HFFc6 (cell line): ENCODE results near the gene ZSWIM3. TPM values are rescaled to one million over a fixed set of nuclear protein-coding genes. Genes with fewer than 3 reads are reported as not detected.

Experiments
- DNase-seq: peaks from one replicate; pipeline ENCODE4 v3.0.0-alpha.2; 2018
- H3K27ac Mint-ChIP-seq: 2 replicates; pipeline ENCODE4 v1.8.0; 2020; ENCODE audit warnings: mild to moderate bottlenecking, mixed read lengths
- H3K27me3 Mint-ChIP-seq: 2 replicates; pipeline ENCODE4 v1.8.0; 2021; ENCODE audit warnings: mild to moderate bottlenecking, moderate library complexity, mixed read lengths; ENCODE audit not compliant: insufficient read depth
- H3K36me3 Mint-ChIP-seq: 2 replicates; pipeline ENCODE4 v1.8.0; 2021; ENCODE audit warnings: low read depth, mixed read lengths
- H3K4me1 Mint-ChIP-seq: 2 replicates; pipeline ENCODE4 v1.8.0; 2020; ENCODE audit warnings: low read depth, mixed read lengths
- H3K4me3 Mint-ChIP-seq: 2 replicates; pipeline ENCODE4 v1.8.0; 2020; ENCODE audit warnings: mild to moderate bottlenecking, moderate library complexity, mixed read lengths
- H3K9me3 Mint-ChIP-seq: 2 replicates; pipeline ENCODE4 v1.8.0; 2020; ENCODE audit warnings: mild to moderate bottlenecking, mixed read lengths
- total RNA-seq, 6 experiments: library from RNA; stranded (reverse); fragmentation: NEBNext Ultra II Directional; extraction: Animal tissue kit (Norgen Biotek cat#: 25700); gene quantifications; 2 replicates in 1 of 6; 3 replicates in 5 of 6; pipeline ENCODE4 v1.2.3, GENCODE V29; 2021
- TF ChIP-seq, protein P1 (sequence below): fragments of 200-600 bp; sonication (generic); IDR thresholded peaks from 2 replicates; pipeline ENCODE4 v1.5.0; 2021; ENCODE audit warnings: antibody characterized with exemption, mild to moderate bottlenecking

The ZSWIM3 gene
- total RNA-seq, 6 experiments from 2014 or later: 2.3 to 4.0 (median 2.7) TPM

DNA sequence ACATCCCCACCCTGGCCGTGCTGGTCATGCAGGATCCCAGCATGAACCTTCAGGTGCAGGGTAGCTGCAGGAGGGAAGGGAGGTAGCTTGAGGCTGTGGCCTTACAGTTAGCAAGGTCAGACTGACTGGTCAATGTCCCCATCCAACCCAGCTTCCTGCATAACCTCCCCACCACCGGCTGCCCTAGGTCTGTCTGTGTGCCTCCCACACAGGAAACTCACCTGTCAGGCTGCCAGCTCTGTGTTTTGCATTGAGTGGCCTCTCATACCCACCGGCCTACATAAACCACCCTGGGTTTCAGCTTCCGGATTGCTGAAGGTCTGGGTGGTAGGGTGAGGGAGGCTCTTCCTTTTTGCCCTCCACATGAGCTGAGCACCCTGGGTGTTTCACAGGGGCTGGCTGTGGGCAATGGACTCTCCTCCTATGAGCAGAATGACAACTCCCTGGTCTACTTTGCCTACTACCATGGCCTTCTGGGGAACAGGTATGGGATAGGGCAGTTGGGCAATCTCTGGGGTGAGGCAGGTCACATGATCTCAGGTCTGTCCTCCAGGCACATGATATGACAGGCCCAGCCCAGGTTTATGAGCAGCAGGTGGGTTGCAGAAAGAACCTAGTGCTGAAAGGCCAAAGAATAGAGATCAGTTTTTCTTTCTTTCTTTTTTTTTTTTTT is 35.5 kb downstream of the ZSWIM3 start:
- H3K4me3 Mint-ChIP-seq: peak overlapping the region; percentile 93; the same call in 1 of the 2 replicates
- TF ChIP-seq, protein P1, sequence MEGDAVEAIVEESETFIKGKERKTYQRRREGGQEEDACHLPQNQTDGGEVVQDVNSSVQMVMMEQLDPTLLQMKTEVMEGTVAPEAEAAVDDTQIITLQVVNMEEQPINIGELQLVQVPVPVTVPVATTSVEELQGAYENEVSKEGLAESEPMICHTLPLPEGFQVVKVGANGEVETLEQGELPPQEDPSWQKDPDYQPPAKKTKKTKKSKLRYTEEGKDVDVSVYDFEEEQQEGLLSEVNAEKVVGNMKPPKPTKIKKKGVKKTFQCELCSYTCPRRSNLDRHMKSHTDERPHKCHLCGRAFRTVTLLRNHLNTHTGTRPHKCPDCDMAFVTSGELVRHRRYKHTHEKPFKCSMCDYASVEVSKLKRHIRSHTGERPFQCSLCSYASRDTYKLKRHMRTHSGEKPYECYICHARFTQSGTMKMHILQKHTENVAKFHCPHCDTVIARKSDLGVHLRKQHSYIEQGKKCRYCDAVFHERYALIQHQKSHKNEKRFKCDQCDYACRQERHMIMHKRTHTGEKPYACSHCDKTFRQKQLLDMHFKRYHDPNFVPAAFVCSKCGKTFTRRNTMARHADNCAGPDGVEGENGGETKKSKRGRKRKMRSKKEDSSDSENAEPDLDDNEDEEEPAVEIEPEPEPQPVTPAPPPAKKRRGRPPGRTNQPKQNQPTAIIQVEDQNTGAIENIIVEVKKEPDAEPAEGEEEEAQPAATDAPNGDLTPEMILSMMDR: no peak
- H3K27me3 Mint-ChIP-seq: peaks cover 5% of the 10 kb centered on the region
- no peak overlapping the region for H3K27ac Mint-ChIP-seq
- no peaks in the 10 kb centered on the region for H3K9me3 Mint-ChIP-seq
- DNase-seq: no peak
- H3K4me1 Mint-ChIP-seq: peaks cover 29% of the 10 kb centered on the region
- H3K36me3 Mint-ChIP-seq: peaks cover 7% of the 10 kb centered on the region; the same call in 1 of the 2 replicates

GRCh38 chr20:45893831-45894230 is 36.4 kb downstream of the ZSWIM3 start:
- H3K4me1 Mint-ChIP-seq: peaks cover 29% of the 10 kb centered on the region
- no peaks in the 10 kb centered on the region for H3K9me3 Mint-ChIP-seq
- DNase-seq: peak; percentile 39

GRCh38 chr20:45894797-45895196 is 37.4 kb downstream of the ZSWIM3 start:
- Mint-ChIP-seq H3K27me3 (peaks cover 5% of the 10 kb centered on the region), H3K36me3 (peaks cover 8% of the 10 kb centered on the region; the same call in 1 of the 2 replicates), H3K4me1 (peaks cover 22% of the 10 kb centered on the region), H3K4me3 (no peak overlapping the region), H3K9me3 (no peaks in the 10 kb centered on the region), H3K27ac (no peak overlapping the region)
- DNase-seq: no peak
- TF ChIP-seq, protein P1: no peak

More at GRCh38 chr20:45893831-45894230, 36.4 kb downstream of the ZSWIM3 start:
- Mint-ChIP-seq H3K27ac (no peak overlapping the region), H3K4me3 (no peak overlapping the region), H3K27me3 (peaks cover 5% of the 10 kb centered on the region), H3K36me3 (peaks cover 8% of the 10 kb centered on the region; the same call in 1 of the 2 replicates)
- TF ChIP-seq, protein P1: no peak

- no peak overlapping the region for H3K27ac Mint-ChIP-seq
- no peaks in the 10 kb centered on the region for H3K9me3 Mint-ChIP-seq
- no peak for DNase-seq
- TF ChIP-seq, protein P1: no peak
- H3K4me3 Mint-ChIP-seq: no peak overlapping the region
- H3K4me1 Mint-ChIP-seq: peaks cover 18% of the 10 kb centered on the region
- peaks cover 2% of the 10 kb centered on the region for H3K27me3 Mint-ChIP-seq
- H3K36me3 Mint-ChIP-seq: peaks cover 8% of the 10 kb centered on the region; the same call in 1 of the 2 replicates
These were observed 39.3 kb downstream of the ZSWIM3 start for GRCh38 chr20:45896641-45897161.

GRCh38 chr20:45897289-45897688 is 39.9 kb downstream of the ZSWIM3 start:
- Mint-ChIP-seq H3K27ac (no peak overlapping the region), H3K4me3 (no peak overlapping the region), H3K4me1 (peaks cover 13% of the 10 kb centered on the region), H3K27me3 (no peaks in the 10 kb centered on the region; the same call in none of the 2 replicates), H3K36me3 (peaks cover 8% of the 10 kb centered on the region; the same call in 1 of the 2 replicates), H3K9me3 (no peaks in the 10 kb centered on the region)
- TF ChIP-seq, protein P1: no peak
- no peak for DNase-seq
